ENCODE measurements around the gene U2SURP. TPM values are rescaled to one million over a fixed set of nuclear protein-coding genes. Genes with fewer than 3 reads are reported as not detected.

Gene U2SURP
- total RNA-seq, 1 experiment from 2014 or later: 135 TPM

DNA sequence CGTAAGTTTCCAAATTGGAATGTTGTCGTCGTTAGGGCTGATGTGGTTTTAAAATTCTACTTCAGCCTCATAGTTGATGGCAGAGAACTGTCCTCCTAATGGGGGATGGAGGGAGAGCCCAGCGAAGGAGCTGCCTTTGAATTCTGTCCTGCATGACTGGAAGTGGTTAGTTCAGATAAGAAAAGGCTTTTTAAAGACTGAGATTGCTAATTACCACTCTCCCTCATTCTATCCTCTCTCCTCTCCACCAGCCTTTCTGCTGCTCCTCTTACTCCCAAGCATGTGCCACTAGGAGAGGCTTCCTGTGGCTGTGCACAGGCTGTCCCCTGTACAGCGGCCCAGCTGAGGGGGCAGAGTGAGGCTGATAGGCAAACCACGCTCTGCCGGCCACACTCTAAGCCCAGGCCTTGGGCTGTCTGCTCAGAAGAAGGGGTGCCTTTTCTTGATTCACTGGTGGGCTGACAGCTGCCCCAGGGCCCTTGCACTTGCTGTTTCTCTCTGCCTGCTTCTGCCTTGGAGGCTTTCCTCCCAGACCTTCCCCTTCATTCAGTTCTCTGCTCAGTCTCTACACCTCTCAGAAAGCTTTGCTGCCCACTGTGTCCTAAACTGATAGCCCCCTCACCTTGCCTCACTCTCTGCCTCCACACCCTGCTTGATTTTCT, 29.1 kb upstream of the U2SURP start:
- no peaks in the 10 kb centered on the region for H4K20me1 ChIP-seq (ENCODE audit: insufficient read depth, low read depth, low read length)
- H3K27me3 ChIP-seq (ENCODE audit: low read length): 0 out of 2 replicates have a peak, but pooled peaks cover 3% of the 10 kb centered on the region
- no peak overlapping the region for H3K4me3 ChIP-seq (ENCODE audit: low read length)
- DNase-seq: no peak
- H3K27ac ChIP-seq (ENCODE audit: low read length): no peak overlapping the region
- no peaks in the 10 kb centered on the region for H3K9me2 ChIP-seq (replicated peaks; ENCODE audit: insufficient read depth, low read length)
- H3K79me2 ChIP-seq (ENCODE audit: low read length): no peaks in the 10 kb centered on the region
- no peak overlapping the region for H2AFZ ChIP-seq (ENCODE audit: low read length)
- no peak overlapping the region for H3K9ac ChIP-seq (ENCODE audit: low read length)
- H3K4me1 ChIP-seq (ENCODE audit: low read length): no peaks in the 10 kb centered on the region
- H3K9me3 ChIP-seq (ENCODE audit: low read length): no peaks in the 10 kb centered on the region
- H3K4me2 ChIP-seq (ENCODE audit: low read depth, low read length, poor library complexity, severe bottlenecking): no peak overlapping the region
- H3K36me3 ChIP-seq (ENCODE audit: insufficient read depth, low read length): no peaks in the 10 kb centered on the region

DNA sequence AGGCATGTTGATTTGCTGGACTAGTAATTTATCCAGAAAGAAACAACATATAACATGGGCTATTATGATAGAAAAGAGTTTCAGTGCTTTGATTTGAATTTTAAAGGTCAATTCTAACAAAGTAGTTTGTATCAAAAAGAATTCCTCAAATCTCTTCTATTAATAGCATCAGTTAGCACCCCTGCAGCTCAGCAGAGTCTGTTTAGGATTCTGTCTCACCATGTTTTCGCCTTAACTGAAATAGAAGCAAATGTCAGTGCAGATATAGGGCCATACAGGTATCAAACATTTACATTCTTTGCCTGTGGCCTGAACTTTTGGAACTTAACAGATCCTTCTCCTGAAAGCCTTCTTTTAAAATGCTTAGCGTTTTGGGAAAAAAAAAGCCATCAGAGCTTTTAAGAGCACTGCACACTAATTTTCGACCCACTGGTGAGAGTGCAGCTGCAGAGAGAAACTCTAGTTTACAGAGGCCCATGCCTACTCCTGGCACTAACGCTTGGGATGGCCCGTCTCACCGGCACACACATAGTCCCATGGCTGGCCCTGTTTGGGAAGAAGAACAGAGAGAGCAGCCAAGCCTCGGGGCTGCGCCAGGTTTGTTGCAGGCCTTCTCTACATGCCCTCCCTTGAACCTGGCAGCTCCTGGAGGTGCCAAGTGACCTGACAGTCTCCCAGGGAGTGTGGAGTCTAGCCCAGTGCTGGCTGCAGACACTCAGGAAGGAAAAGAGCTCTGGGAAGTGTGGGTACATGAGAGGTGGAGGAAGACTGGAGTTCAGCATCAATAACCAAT, 28.0 kb upstream of the U2SURP start:
- Histone ChIP-seq H3K9ac (ENCODE audit: low read length) (no peak overlapping the region), H3K79me2 (ENCODE audit: low read length) (no peaks in the 10 kb centered on the region)

DNA sequence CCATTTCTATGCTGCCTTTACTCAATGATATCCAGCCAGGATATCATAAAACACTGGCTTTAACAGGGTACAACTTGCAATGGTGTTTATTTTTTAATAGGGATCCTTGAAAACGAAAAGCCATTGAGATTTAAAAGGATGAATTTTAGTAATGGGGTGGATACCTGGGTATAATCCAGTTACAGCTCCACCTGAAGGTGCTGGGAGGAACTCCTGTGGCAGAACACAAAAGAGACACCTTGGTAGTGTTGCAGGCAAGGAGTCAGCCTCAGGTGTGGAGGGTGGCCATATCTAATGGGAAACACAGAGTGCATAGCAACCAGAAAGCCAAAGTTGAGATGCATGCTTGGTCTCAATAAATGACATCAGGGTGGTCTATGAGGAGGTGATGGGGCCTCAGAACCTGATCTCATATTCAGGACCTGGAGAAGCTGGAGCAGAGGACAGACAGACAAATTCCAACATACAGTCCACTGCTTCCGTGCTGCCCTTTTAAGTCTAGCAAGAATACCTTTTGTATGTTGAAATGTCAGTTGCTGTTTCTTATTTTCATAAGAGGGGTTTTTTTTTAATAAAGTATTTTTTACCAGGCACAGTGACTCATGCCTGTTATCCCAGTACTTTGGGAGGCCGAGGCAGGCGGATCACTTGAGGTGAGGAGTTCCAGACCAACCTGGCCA, 25.9 kb upstream of the U2SURP start:
- H3K4me1 ChIP-seq (ENCODE audit: low read length): no peaks in the 10 kb centered on the region
- no peak overlapping the region for H3K9ac ChIP-seq (ENCODE audit: low read length)
- H3K9me3 ChIP-seq (ENCODE audit: low read length): no peaks in the 10 kb centered on the region
- no peaks in the 10 kb centered on the region for H3K36me3 ChIP-seq (ENCODE audit: insufficient read depth, low read length)
- no peak overlapping the region for H3K4me3 ChIP-seq (ENCODE audit: low read length)
- H2AFZ ChIP-seq (ENCODE audit: low read length): no peak overlapping the region
- no peak overlapping the region for H3K4me2 ChIP-seq (ENCODE audit: low read depth, low read length, poor library complexity, severe bottlenecking)
- no peaks in the 10 kb centered on the region for H3K79me2 ChIP-seq (ENCODE audit: low read length)
- no peaks in the 10 kb centered on the region for H4K20me1 ChIP-seq (ENCODE audit: insufficient read depth, low read depth, low read length)
- H3K9me2 ChIP-seq (replicated peaks; ENCODE audit: insufficient read depth, low read length): no peaks in the 10 kb centered on the region
- 0 out of 2 replicates have a peak, but pooled peaks cover 3% of the 10 kb centered on the region for H3K27me3 ChIP-seq (ENCODE audit: low read length)
- peak; percentile 51 for DNase-seq
- H3K27ac ChIP-seq (ENCODE audit: low read length): no peak overlapping the region

More for the DNA sequence above, 28.0 kb upstream of the U2SURP start:
- Histone ChIP-seq H3K9me2 (replicated peaks; ENCODE audit: insufficient read depth, low read length) (no peaks in the 10 kb centered on the region), H2AFZ (ENCODE audit: low read length) (no peak overlapping the region), H3K4me3 (ENCODE audit: low read length) (no peak overlapping the region), H3K9me3 (ENCODE audit: low read length) (no peaks in the 10 kb centered on the region), H3K36me3 (ENCODE audit: insufficient read depth, low read length) (no peaks in the 10 kb centered on the region), H4K20me1 (ENCODE audit: insufficient read depth, low read depth, low read length) (no peaks in the 10 kb centered on the region), H3K27ac (ENCODE audit: low read length) (no peak overlapping the region), H3K27me3 (ENCODE audit: low read length) (0 out of 2 replicates have a peak, but pooled peaks cover 3% of the 10 kb centered on the region), H3K4me1 (ENCODE audit: low read length) (no peaks in the 10 kb centered on the region), H3K4me2 (ENCODE audit: low read depth, low read length, poor library complexity, severe bottlenecking) (no peak overlapping the region)
- DNase-seq: no peak

DNA sequence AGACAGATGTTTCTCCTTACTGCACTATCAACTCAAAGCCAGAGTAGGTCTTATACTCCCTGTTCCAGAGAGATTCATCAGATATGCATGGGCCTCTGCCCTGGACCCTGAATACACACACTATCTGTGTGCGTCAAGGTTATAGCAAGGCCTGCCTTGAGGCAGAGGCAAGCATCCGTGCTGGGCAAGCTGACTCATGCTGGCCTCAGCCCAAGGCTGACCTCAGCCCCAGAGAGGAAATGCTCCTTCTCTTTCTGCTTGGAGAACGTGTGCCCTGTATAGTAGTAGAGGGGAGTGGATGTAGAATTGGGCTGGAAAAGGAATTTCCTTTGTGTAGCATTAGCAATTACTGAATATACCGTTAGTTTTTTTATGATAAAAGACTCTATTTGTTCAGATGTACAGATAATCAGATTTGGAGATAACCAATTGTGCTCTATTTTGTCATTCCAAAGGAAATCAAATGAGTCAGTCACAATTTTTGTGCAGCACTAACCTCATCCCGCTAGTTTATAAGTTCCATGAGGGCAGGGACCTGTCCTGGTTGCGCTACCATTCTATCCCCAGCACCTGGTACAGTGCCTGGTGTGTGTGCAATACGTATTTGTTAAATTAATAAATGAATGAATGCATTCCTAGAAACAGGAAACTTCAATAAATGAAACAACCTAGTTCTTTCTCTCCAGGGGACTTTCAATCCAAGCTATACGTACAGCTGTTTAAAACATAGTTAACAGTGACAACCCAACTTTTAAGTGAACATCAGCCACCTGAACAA, 24.6 kb upstream of the U2SURP start:
- Histone ChIP-seq H3K27ac (ENCODE audit: low read length) (no peak overlapping the region), H3K4me1 (ENCODE audit: low read length) (no peaks in the 10 kb centered on the region), H3K9me2 (replicated peaks; ENCODE audit: insufficient read depth, low read length) (no peaks in the 10 kb centered on the region), H2AFZ (ENCODE audit: low read length) (no peak overlapping the region), H3K4me3 (ENCODE audit: low read length) (no peak overlapping the region), H3K79me2 (ENCODE audit: low read length) (no peaks in the 10 kb centered on the region), H3K4me2 (ENCODE audit: low read depth, low read length, poor library complexity, severe bottlenecking) (no peak overlapping the region), H3K9ac (ENCODE audit: low read length) (no peak overlapping the region), H3K9me3 (ENCODE audit: low read length) (no peaks in the 10 kb centered on the region), H3K36me3 (ENCODE audit: insufficient read depth, low read length) (no peaks in the 10 kb centered on the region), H4K20me1 (ENCODE audit: insufficient read depth, low read depth, low read length) (no peaks in the 10 kb centered on the region), H3K27me3 (ENCODE audit: low read length) (no peaks in the 10 kb centered on the region)
- DNase-seq: no peak

DNA sequence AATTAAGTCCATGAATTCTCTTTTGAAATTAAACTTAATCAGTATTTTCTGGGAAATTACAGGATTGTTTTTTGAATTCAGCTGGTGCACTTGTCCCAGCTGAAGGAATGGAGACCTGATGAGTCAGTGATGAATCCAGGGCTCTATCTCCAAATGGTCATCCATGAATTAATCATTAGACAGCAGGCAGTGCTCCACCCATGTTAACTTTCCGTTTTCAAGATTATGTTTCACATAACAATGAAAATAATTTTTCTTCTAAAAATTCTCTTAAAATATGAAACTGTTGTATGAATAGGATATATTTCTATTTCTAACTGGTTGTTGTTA, 24.0 kb upstream of the U2SURP start:
- Histone ChIP-seq H3K79me2 (ENCODE audit: low read length) (no peaks in the 10 kb centered on the region), H3K36me3 (ENCODE audit: insufficient read depth, low read length) (no peaks in the 10 kb centered on the region), H3K4me3 (ENCODE audit: low read length) (no peak overlapping the region), H3K9me3 (ENCODE audit: low read length) (no peaks in the 10 kb centered on the region), H2AFZ (ENCODE audit: low read length) (no peak overlapping the region), H3K9ac (ENCODE audit: low read length) (no peak overlapping the region), H3K4me2 (ENCODE audit: low read depth, low read length, poor library complexity, severe bottlenecking) (no peak overlapping the region), H3K9me2 (replicated peaks; ENCODE audit: insufficient read depth, low read length) (no peaks in the 10 kb centered on the region), H4K20me1 (ENCODE audit: insufficient read depth, low read depth, low read length) (no peaks in the 10 kb centered on the region), H3K27me3 (ENCODE audit: low read length) (no peaks in the 10 kb centered on the region), H3K4me1 (ENCODE audit: low read length) (no peaks in the 10 kb centered on the region), H3K27ac (ENCODE audit: low read length) (no peak overlapping the region)
- no peak for DNase-seq

DNA sequence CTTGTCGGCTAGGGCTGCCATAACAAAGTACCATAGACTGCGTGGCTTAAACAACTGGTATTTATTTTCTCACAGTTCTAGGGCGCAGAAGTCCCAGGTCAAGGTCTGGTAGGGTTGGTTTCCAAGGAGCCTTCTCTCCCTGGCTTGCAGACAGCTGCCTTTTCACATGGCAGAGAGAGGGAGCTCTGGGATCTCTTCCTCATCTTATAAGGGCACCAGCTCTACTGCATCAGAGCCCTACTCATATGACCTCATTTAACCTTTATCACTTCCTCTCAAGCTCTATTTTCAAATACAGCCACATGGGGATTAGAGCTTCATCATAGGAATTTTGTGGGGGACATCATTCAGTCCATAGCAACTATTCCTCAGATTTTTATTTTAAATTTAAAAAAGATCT, 20.3 kb upstream of the U2SURP start:
- no peaks in the 10 kb centered on the region for H4K20me1 ChIP-seq (ENCODE audit: insufficient read depth, low read depth, low read length)
- peak overlapping the region; percentile 11 for H3K4me2 ChIP-seq (ENCODE audit: low read depth, low read length, poor library complexity, severe bottlenecking)
- H3K4me3 ChIP-seq (ENCODE audit: low read length): no peak overlapping the region
- no peak overlapping the region for H2AFZ ChIP-seq (ENCODE audit: low read length)
- DNase-seq: no peak
- no peak overlapping the region for H3K9ac ChIP-seq (ENCODE audit: low read length)
- no peaks in the 10 kb centered on the region for H3K9me2 ChIP-seq (replicated peaks; ENCODE audit: insufficient read depth, low read length)
- H3K27me3 ChIP-seq (ENCODE audit: low read length): no peaks in the 10 kb centered on the region
- H3K9me3 ChIP-seq (ENCODE audit: low read length): no peaks in the 10 kb centered on the region
- no peaks in the 10 kb centered on the region for H3K79me2 ChIP-seq (ENCODE audit: low read length)
- H3K36me3 ChIP-seq (ENCODE audit: insufficient read depth, low read length): no peaks in the 10 kb centered on the region
- no peak overlapping the region for H3K27ac ChIP-seq (ENCODE audit: low read length)
- no peaks in the 10 kb centered on the region for H3K4me1 ChIP-seq (ENCODE audit: low read length)

DNA sequence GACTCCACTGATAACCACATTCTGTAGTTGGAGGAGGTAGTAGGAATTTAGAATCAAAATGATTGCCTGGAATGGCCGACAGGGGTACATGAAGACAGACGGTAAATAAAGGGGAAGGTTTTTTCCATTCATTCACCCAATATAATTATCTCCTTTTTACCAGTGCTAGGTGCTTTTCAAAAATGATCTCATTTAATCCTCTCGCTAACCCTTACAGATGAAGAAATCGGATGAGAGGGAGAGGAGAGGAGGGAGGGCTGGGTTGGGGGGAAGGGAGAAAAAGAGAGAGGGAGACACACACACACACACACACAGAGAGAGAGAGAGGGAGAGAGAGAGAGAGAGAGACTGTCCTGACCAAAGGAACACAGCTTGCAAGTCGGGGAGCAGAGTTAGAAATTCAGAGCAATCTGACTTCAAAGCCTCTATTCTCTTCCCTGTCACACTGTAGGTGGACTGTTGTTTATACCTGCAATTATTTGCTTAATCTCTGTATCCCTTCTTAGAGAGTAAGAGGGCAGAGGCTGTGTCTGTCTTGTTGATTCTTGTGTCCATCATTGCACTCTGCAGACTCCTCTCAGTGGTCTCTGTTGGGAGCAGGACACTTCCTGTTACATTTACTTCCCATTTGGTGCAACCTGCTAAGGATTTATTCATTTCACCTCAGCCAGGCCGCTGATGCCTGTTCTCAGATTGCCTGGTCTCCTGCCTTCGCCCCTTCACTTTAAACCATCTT, 19.2 kb upstream of the U2SURP start:
- no peak for DNase-seq
- Histone ChIP-seq H3K4me1 (ENCODE audit: low read length) (peaks cover under 1% of the 10 kb centered on the region; the same call in 1 of the 2 replicates), H3K9ac (ENCODE audit: low read length) (no peak overlapping the region), H3K9me3 (ENCODE audit: low read length) (no peaks in the 10 kb centered on the region), H3K27me3 (ENCODE audit: low read length) (no peaks in the 10 kb centered on the region), H3K79me2 (ENCODE audit: low read length) (no peaks in the 10 kb centered on the region), H4K20me1 (ENCODE audit: insufficient read depth, low read depth, low read length) (no peaks in the 10 kb centered on the region), H3K27ac (ENCODE audit: low read length) (no peak overlapping the region), H3K4me3 (ENCODE audit: low read length) (no peak overlapping the region), H3K36me3 (ENCODE audit: insufficient read depth, low read length) (no peaks in the 10 kb centered on the region), H3K9me2 (replicated peaks; ENCODE audit: insufficient read depth, low read length) (no peaks in the 10 kb centered on the region), H2AFZ (ENCODE audit: low read length) (no peak overlapping the region), H3K4me2 (ENCODE audit: low read depth, low read length, poor library complexity, severe bottlenecking) (no peak overlapping the region)
